Metanephros (tissue), 2 donors: Measurements from ENCODE around the gene SNX24. TPM values are rescaled to one million over a fixed set of nuclear protein-coding genes. Genes with fewer than 3 reads are reported as not detected.

Source experiments
- small RNA-seq: library from RNA; depleted of rRNA; stranded (forward); fragments of <200 nt; gene quantifications from one replicate; pipeline ENCODE3, GENCODE V24; 2014; ENCODE audit warnings: low replicate concordance
- total RNA-seq: library from RNA; depleted of rRNA; stranded (reverse); fragments of >200 nt; gene quantifications from one replicate; pipeline ENCODE4 v1.2.3, GENCODE V29; 2014

The SNX24 gene, protein sequence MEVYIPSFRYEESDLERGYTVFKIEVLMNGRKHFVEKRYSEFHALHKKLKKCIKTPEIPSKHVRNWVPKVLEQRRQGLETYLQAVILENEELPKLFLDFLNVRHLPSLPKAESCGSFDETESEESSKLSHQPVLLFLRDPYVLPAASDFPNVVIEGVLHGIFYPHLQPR
- 21.2 TPM for total RNA-seq

DNA sequence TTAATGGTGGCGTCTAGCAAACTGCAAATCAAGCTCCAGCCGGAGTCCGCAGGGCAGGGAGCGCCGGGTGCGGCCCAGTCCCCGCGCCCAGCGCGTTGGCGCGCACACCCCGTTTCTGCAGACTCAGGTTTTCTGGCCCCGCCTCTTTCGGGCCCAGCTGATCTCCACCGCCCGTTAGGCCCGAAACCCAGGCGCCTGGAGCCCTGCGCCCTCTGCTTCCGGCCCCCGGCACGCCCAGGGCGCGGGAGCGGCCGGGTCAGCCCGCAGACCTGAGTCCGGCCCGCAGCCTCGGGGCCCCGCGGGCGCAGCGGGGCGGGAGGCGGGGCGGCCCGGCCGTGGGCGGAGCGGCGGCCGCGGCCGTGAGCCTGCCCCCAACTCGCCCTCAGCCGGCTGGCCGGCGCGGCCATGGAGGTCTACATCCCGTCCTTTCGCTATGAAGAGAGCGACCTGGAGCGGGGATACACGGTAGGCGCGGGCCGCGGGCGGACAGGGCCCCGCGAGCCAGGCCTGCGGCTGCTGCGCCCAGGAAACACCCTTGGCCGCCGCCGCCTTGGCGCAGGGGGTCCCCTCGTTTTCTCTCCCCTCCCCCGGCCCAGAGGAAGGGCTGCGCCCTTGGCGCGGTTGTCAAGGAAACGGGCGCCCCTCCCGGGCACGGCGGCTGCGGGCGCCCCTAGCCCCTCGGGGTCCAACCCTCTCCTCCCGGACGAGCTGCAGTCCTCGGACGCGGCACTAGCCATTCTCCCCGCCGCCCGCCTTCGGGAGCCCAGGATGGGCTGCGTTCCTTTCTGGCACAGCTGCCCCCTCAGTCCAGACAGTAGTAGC, at the start of gene SNX24:
Gene SNX24 (plus strand): TSS at position 385 of the 822 bp plus-strand sequence. CDS start 21 bp downstream, at position 406.

DNA sequence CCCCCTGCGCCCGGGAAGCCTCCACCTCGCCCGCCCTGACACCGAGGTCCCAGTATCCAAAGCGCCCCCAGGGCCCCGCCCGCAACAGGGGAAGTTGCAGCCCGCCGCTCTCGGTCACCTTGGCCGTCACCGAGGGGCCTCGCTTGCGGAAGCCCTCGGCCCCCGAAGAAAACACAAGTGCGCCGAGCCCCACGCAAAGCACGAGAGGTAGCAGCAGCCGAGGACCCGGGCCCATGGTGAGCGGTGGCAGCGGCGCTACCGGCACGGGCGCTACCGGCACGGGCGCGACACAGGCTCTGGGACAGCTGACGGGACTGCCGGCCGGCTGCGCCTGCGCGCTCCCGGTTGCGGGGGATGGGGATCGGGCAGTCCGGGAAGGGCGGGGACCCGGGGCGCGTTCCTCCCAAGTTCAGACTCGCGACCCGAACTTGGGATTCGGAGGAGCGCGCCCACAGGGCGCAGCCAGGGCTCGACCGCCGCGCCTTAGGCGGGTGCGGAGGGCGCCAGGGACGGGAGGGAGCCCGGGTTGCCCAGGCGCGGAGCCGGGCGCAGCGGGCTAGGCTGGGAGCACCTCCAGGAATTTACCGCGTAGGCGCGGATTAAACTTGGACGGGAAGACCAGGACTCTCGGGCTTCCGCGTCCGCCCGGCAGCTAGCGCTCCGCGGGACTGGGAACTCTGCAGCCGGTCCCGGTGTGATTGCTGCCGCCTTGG, 191.1 kb downstream of the SNX24 start, which contains the start of gene PPIC:
Gene PPIC (minus strand): TSS at position 335 of the 713 bp plus-strand sequence. CDS start 100 bp downstream, at position 235.

Small RNA genes lying within 50 kb of the gene (small RNA-seq; reads per million reads assigned to genes)
- not detected for gene RN7SL689P

Other genes with a start within 250 kb of the SNX24 start
- 145 TPM for gene SNX2, start 70.5 kb upstream of the SNX24 start, total RNA-seq
- gene PPIC, start 191.1 kb downstream of the SNX24 start, total RNA-seq = 30.5 TPM
- 0.82 TPM for gene PRDM6, start 243.6 kb downstream of the SNX24 start, total RNA-seq